ENCODE measurements around the gene MOV10L1. TPM values are rescaled to one million over a fixed set of nuclear protein-coding genes. Genes with fewer than 3 reads are reported as not detected.

MOV10L1 gene
- total RNA-seq, 1 donor from 2014 or later = 1.0 TPM

GRCh38 chr22:50189849-50190181 is 100.0 kb downstream of the MOV10L1 start:
- DNase-seq = peak; percentile 82

GRCh38 chr22:50190182-50190940 is 100.6 kb downstream of the MOV10L1 start:
- DNase-seq = peak; percentile 91

GRCh38 chr22:50190941-50191741 is 101.3 kb downstream of the MOV10L1 start:
- DNase-seq = peak; percentile 38

- no peak for DNase-seq
These were observed 102.8 kb downstream of the MOV10L1 start for GRCh38 chr22:50192436-50193204.

- no peak for DNase-seq
These were observed 103.8 kb downstream of the MOV10L1 start for GRCh38 chr22:50193621-50194020.

GRCh38 chr22:50194037-50194805 is 104.4 kb downstream of the MOV10L1 start:
- DNase-seq = no peak

- no peak for DNase-seq
These were observed 106.5 kb downstream of the MOV10L1 start for GRCh38 chr22:50196256-50196655.

- no peak for DNase-seq
These were observed 107.4 kb downstream of the MOV10L1 start for GRCh38 chr22:50197000-50197800.

GRCh38 chr22:50197856-50198623 is 108.2 kb downstream of the MOV10L1 start:
- no peak for DNase-seq

- DNase-seq = no peak
These were observed 108.8 kb downstream of the MOV10L1 start for GRCh38 chr22:50198624-50199017.

GRCh38 chr22:50199251-50199721 is 109.5 kb downstream of the MOV10L1 start:
- no peak for DNase-seq

GRCh38 chr22:50199829-50200460 is 110.1 kb downstream of the MOV10L1 start:
- no peak for DNase-seq

- DNase-seq = peak; percentile 96
These were observed 110.8 kb downstream of the MOV10L1 start, which contains the start of gene SELENOO for GRCh38 chr22:50200461-50201190. Gene SELENOO (plus strand): TSS chr22:50201011. CDS start chr22:50201037, 26 bp downstream.

GRCh38 chr22:50201191-50202129 is 111.7 kb downstream of the MOV10L1 start:
- no peak for DNase-seq

GRCh38 chr22:50202130-50202666 is 112.4 kb downstream of the MOV10L1 start:
- no peak for DNase-seq

GRCh38 chr22:50203288-50203687 is 113.5 kb downstream of the MOV10L1 start:
- no peak for DNase-seq

- no peak for DNase-seq
These were observed 114.8 kb downstream of the MOV10L1 start for GRCh38 chr22:50204571-50204970.

Data from tongue (tissue), 2 donors.